ENCODE measurements around the gene PLEKHF1. TPM values are rescaled to one million over a fixed set of nuclear protein-coding genes. Genes with fewer than 3 reads are reported as not detected.
A peak's percentile ranks its signal among the peaks of the same experiment; 100 is the strongest.

Gene PLEKHF1
- total and polyA plus RNA-seq, 2 of the 8 experiments (the other 6 are each of a cell fraction or from before 2014, with no cell fraction given), result 11.1 to 18.4 TPM

GRCh38 chr19:29665215-29665825, at the start of gene PLEKHF1 (continued):
- TF ChIP-seq, protein P1, sequence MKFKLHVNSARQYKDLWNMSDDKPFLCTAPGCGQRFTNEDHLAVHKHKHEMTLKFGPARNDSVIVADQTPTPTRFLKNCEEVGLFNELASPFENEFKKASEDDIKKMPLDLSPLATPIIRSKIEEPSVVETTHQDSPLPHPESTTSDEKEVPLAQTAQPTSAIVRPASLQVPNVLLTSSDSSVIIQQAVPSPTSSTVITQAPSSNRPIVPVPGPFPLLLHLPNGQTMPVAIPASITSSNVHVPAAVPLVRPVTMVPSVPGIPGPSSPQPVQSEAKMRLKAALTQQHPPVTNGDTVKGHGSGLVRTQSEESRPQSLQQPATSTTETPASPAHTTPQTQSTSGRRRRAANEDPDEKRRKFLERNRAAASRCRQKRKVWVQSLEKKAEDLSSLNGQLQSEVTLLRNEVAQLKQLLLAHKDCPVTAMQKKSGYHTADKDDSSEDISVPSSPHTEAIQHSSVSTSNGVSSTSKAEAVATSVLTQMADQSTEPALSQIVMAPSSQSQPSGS (IDR thresholded peaks at IDR 0.05; ENCODE audit: low read length), result no peak
- TF ChIP-seq POLR2A (IDR thresholded peaks at IDR 0.05; ENCODE audit: control extremely low read depth in 1 of 2, low read depth in 2 of 2, low read length in 2 of 2) (peak in 1 of 2 experiments; percentile 23; a peak in 1 of 3 replicates), SP4 (IDR thresholded peaks at IDR 0.05; ENCODE audit: low read length) (no peak), HDAC2 (IDR thresholded peaks at IDR 0.05; ENCODE audit: borderline replicate concordance in 1 of 2, low read depth in 2 of 2, low read length in 2 of 2) (no peak), CBX5 (IDR thresholded peaks at IDR 0.05; ENCODE audit: low read depth, low read length) (no peak), CHD1 (IDR thresholded peaks at IDR 0.05; ENCODE audit: low read depth, low read length) (no peak), CBX8 (IDR thresholded peaks at IDR 0.05; ENCODE audit: borderline replicate concordance, low read depth, low read length) (no peak), FOSL1 (IDR thresholded peaks at IDR 0.05; ENCODE audit: insufficient read depth, low read depth, low read length) (no peak), JUND (IDR thresholded peaks at IDR 0.05; ENCODE audit: low read length) (no peak), BRCA1 (IDR thresholded peaks at IDR 0.05; ENCODE audit: low read depth, low read length) (no peak)

Data from H1 (cell line).